GM12878 (cell line): ENCODE results near the gene KDM1B. TPM values are rescaled to one million over a fixed set of nuclear protein-coding genes. Genes with fewer than 3 reads are reported as not detected.

Source experiments
- ATAC-seq: fragments of 200-7000 bp; cut with Tn5 transposase; 3 replicates; pipeline ENCODE4 v1.9.1; 2020; ENCODE audit warnings: mild to moderate bottlenecking, moderate library complexity
- BruUV-seq: library from RNA; stranded (reverse); fragments of 400-500 nt; replicated peaks from 2 replicates; lab custom pipeline; 2021; lab: Mats Ljungman, UMichigan
- CTCF ChIA-PET: fragments of 300-600 bp; sonication (Branson Sonifier 250); formaldehyde crosslinking; extraction: SDS; loops from one replicate; lab custom pipeline; 2021; ENCODE audit warnings: inconsistent platforms; lab: Yijun Ruan, JAX
- POLR2A ChIA-PET: fragments of 350-600 bp; formaldehyde crosslinking; extraction: SDS; loops from one replicate; lab custom pipeline; 2021; ENCODE audit warnings: inconsistent platforms; lab: Charles Lee
- RAD21 ChIA-PET: fragments of 300-600 bp; sonication (Branson Sonifier 250); formaldehyde crosslinking; loops from one replicate; lab custom pipeline; 2023; ENCODE audit warnings: antibody characterized with exemption; ENCODE audit not compliant: unreplicated experiment; lab: Charles Lee
- SMC1A ChIA-PET: fragments of 300-600 bp; sonication (Branson Sonifier 250); formaldehyde crosslinking; loops from one replicate; lab custom pipeline; 2023; ENCODE audit not compliant: unreplicated experiment, uncharacterized antibody; lab: Charles Lee
- DNase-seq: peaks from one replicate; pipeline ENCODE4 v3.0.0-alpha.2; 2011; ENCODE audit warnings: low read depth, low spot score
- FAIRE-seq: peaks from 3 replicates; lab custom pipeline; 2011; peaks lifted over from hg19 to GRCh38; lab: Jason Lieb, UNC
- H2AFZ ChIP-seq: 2 replicates; pipeline ENCODE4 v1.6.0; 2011; ENCODE audit warnings: low read depth, low read length, control low read depth; ENCODE audit not compliant: control insufficient read depth
- H3K27ac ChIP-seq: 2 replicates; pipeline ENCODE4 v1.5.1; 2011; ENCODE audit warnings: control low read depth; ENCODE audit not compliant: control insufficient read depth, insufficient read depth
- H3K27me3 ChIP-seq, 2 experiments: replicated peaks in 1 of 2; 2 replicates each; pipeline versions ENCODE4 v1.6.0 to v1.6.1; 2011; ENCODE audit warnings: low read length in 1 of 2; ENCODE audit not compliant: control insufficient read depth in 2 of 2, insufficient read depth in 2 of 2
- H3K36me3 ChIP-seq, 2 experiments: 2 replicates each; pipeline ENCODE4 v1.5.1; 2011; ENCODE audit warnings: low read length in 1 of 2; ENCODE audit not compliant: control insufficient read depth in 2 of 2, insufficient read depth in 2 of 2
- H3K4me1 ChIP-seq: 2 replicates; pipeline ENCODE4 v1.6.1; 2011; ENCODE audit warnings: mild to moderate bottlenecking, low read length, moderate library complexity, mixed read lengths; ENCODE audit not compliant: control insufficient read depth, insufficient read depth
- H3K4me2 ChIP-seq: 2 replicates; pipeline ENCODE4 v1.6.0; 2011; ENCODE audit warnings: control low read depth; ENCODE audit not compliant: control insufficient read depth, insufficient read depth
- H3K4me3 ChIP-seq: fragments of 200-600 bp; sonication (generic); 2 replicates; pipeline ENCODE4 v1.5.1; 2016
- H3K79me2 ChIP-seq: 2 replicates; pipeline ENCODE4 v1.6.0; 2011; ENCODE audit warnings: low read length; ENCODE audit not compliant: control insufficient read depth, insufficient read depth
- H3K9ac ChIP-seq: 2 replicates; pipeline ENCODE4 v1.8.0; 2011; ENCODE audit warnings: low read length, control low read depth, mixed read lengths; ENCODE audit not compliant: control insufficient read depth, insufficient read depth
- H3K9me3 ChIP-seq: replicated peaks from 3 replicates; pipeline ENCODE4 v1.5.1; 2011; ENCODE audit warnings: mild to moderate bottlenecking, low read length; ENCODE audit not compliant: control insufficient read depth, insufficient read depth
- H4K20me1 ChIP-seq: 2 replicates; pipeline ENCODE4 v1.6.0; 2011; ENCODE audit not compliant: control insufficient read depth, insufficient read depth
- BCL3 ChIP-seq: IDR thresholded peaks from 2 replicates; pipeline ENCODE4 v1.6.1; 2011; ENCODE audit warnings: borderline replicate concordance, low read depth, mild to moderate bottlenecking, moderate library complexity, low read length; ENCODE audit not compliant: insufficient read depth, poor library complexity, severe bottlenecking
- CUX1 ChIP-seq: IDR thresholded peaks from 2 replicates; pipeline ENCODE4 v1.6.1; 2012; ENCODE audit warnings: improper control_type of control experiment, low read depth, low read length; ENCODE audit not compliant: insufficient replicate concordance
- KLF5 ChIP-seq: fragments of 450-650 bp; IDR thresholded peaks from 2 replicates; pipeline ENCODE4 v1.6.1; 2014; ENCODE audit warnings: mild to moderate bottlenecking; ENCODE audit not compliant: partially characterized antibody
- MEF2A ChIP-seq: IDR thresholded peaks from 2 replicates; pipeline ENCODE4 v1.6.1; 2011; ENCODE audit warnings: low read depth, mild to moderate bottlenecking, low read length, moderate library complexity; ENCODE audit not compliant: insufficient read depth
- MTA3 ChIP-seq: IDR thresholded peaks from 2 replicates; pipeline ENCODE4 v1.6.1; 2012; ENCODE audit warnings: low read length, inconsistent platforms, borderline replicate concordance
- MYC ChIP-seq: IDR thresholded peaks from 2 replicates; pipeline ENCODE4 v1.6.1; 2011; ENCODE audit warnings: mild to moderate bottlenecking, low read length, moderate library complexity, inconsistent platforms; ENCODE audit not compliant: insufficient read depth, insufficient replicate concordance, insufficient read length, severe bottlenecking
- NBN ChIP-seq: fragments of 450-650 bp; IDR thresholded peaks from 2 replicates; pipeline ENCODE4 v1.6.1; 2016
- RAD51 ChIP-seq: fragments of 450-650 bp; IDR thresholded peaks from 2 replicates; pipeline ENCODE4 v1.6.1; 2016; ENCODE audit warnings: moderate library complexity, mild to moderate bottlenecking, inconsistent platforms
- SIX5 ChIP-seq: IDR thresholded peaks from 2 replicates; pipeline ENCODE4 v1.6.1; 2011; ENCODE audit warnings: mild to moderate bottlenecking, low read depth, low read length, moderate library complexity; ENCODE audit not compliant: severe bottlenecking
- STAT3 ChIP-seq: IDR thresholded peaks from 2 replicates; pipeline ENCODE4 v1.6.1; 2011; ENCODE audit warnings: low read depth, low read length, improper control_type of control experiment
- USF1 ChIP-seq: IDR thresholded peaks from 2 replicates; pipeline ENCODE4 v1.6.1; 2011; ENCODE audit warnings: borderline replicate concordance, low read depth, mild to moderate bottlenecking, moderate library complexity, mixed read lengths, low read length; ENCODE audit not compliant: insufficient read depth; ENCODE audit errors: extremely low read length
- ZNF274 ChIP-seq: IDR thresholded peaks from one replicate; pipeline ENCODE4 v1.8.0; 2011; ENCODE audit not compliant: insufficient read length, insufficient read depth
- WGBS: methylation state at CpG from one replicate; pipeline ENCODE4 v1.1.6; 2016; ENCODE audit warnings: low lambda C conversion rate; ENCODE audit not compliant: insufficient replicate concordance, insufficient coverage; ENCODE audit errors: missing lambda C conversion rate; 5-methylcytosine and 5-hydroxymethylcytosine counted together
- in situ Hi-C: fragments of 300-500 bp; cut with MboI; formaldehyde crosslinking; loops from 9 replicates; pipeline ENCODE4 v1.14.3; 2018; ENCODE audit warnings: mixed read lengths
- intact Hi-C: fragments of 100-400 bp; cut with micrococcal nuclease; formaldehyde crosslinking; loops from one replicate; pipeline ENCODE4 v1.14.2; 2022; ENCODE audit not compliant: unreplicated experiment
- polyA plus RNA-seq, 11 experiments: library from polyadenylated mRNA; depleted of rRNA in 4 of 11; unstranded in 6 of 11; stranded (reverse) in 5 of 11; fragments of >200 nt; fragmentation: Nextera tagmentation in 4 of 11; fragmentation: Illumina TruSeq in 1 of 11; extraction: Ambion mirVana in 4 of 11; extraction: Trizol in 1 of 11; gene quantifications; 1 replicate in 1 of 11; 2 replicates in 10 of 11; pipeline versions ENCODE4 v1.2.1 to v1.2.3, GENCODE V29; 2011 to 2016; ENCODE audit warnings: inconsistent platforms in 2 of 11, missing spikeins in 2 of 11, low read depth in 1 of 11
- total RNA-seq, 4 experiments: library from RNA; depleted of rRNA in 3 of 4; stranded (reverse); fragments of >200 nt in 3 of 4; fragmentation: Illumina TruSeq in 1 of 4; extraction: Trizol in 1 of 4; gene quantifications; 2 replicates each; pipeline versions ENCODE4 v1.2.1 to v1.2.3, GENCODE V29; 2013 to 2021

The KDM1B gene
- total and polyA plus RNA-seq, 10 of the 15 experiments (the other 5 are each of a cell fraction or from before 2014, with no cell fraction given) = 1.7 to 22.5 (median 13.9) TPM

GRCh38 chr6:18192026-18192425, 36.8 kb downstream of the KDM1B start (continued):
- no peak for TF ChIP-seq CUX1
- no peak for TF ChIP-seq BCL3
- TF ChIP-seq ZNF274 = no peak
- no peak for TF ChIP-seq MEF2A

GRCh38 chr6:18203786-18204185, 48.6 kb downstream of the KDM1B start:
- WGBS = over 99% methylated on average over 6 of the region's 6 CpGs
- Histone ChIP-seq H3K27me3 (no peaks in the 10 kb centered on the region), H3K9ac (no peak overlapping the region), H3K4me1 (no peaks in the 10 kb centered on the region), H3K4me2 (no peak overlapping the region), H4K20me1 (no peaks in the 10 kb centered on the region; the same call in 1 of the 2 replicates), H2AFZ (no peak overlapping the region), H3K36me3 (no peaks in the 10 kb centered on the region; a peak in 1 of 4 replicates), H3K9me3 (no peaks in the 10 kb centered on the region), H3K4me3 (no peak overlapping the region), H3K27ac (no peak overlapping the region), H3K79me2 (no peaks in the 10 kb centered on the region)
- no peak for FAIRE-seq
- CTCF ChIA-PET = interaction anchor here (0.7 kb wide), 1 partner anchor 13 kb away, joined by 3 read pairs; no protein-coding TSS in a partner anchor
- DNase-seq = no peak
- intact Hi-C loops (no loop called here), in situ Hi-C loops (no loop called here)
- ATAC-seq = no peak
- BruUV-seq = no TSS peak
- TF ChIP-seq USF1 = no peak
- no peak for TF ChIP-seq MTA3
- TF ChIP-seq RAD51 = no peak
- no peak for TF ChIP-seq KLF5
- TF ChIP-seq STAT3 = no peak
- no peak for TF ChIP-seq NBN
- TF ChIP-seq MYC = no peak
- no peak for TF ChIP-seq SIX5
- POLR2A ChIA-PET = no interaction called here
- RAD21 ChIA-PET = no interaction called here
- SMC1A ChIA-PET = interaction anchor here (0.7 kb wide), 1 partner anchor 1627 kb away, joined by 3 read pairs; no protein-coding TSS in a partner anchor
